ENCODE measurements around the gene DAZAP1.
"Not testable (repeated sequence)": the region's sequence is repeated elsewhere in the genome, so short reads cannot be mapped to it uniquely, and the experiment has no call there.

The DAZAP1 gene

GRCh38 chr19:1411255-1412191 lies 4.1 kb downstream of the DAZAP1 start:
- peak; percentile 37 for DNase-seq (ENCODE audit: low read depth)

- no peak for DNase-seq (ENCODE audit: low read depth)
Observed at GRCh38 chr19:1412323-1412923, 5.0 kb downstream of the DAZAP1 start.

- no peak for DNase-seq (ENCODE audit: low read depth)
Observed at GRCh38 chr19:1412995-1413800, 5.8 kb downstream of the DAZAP1 start.

- no peak for DNase-seq (ENCODE audit: low read depth)
Observed at GRCh38 chr19:1416014-1416841, 8.8 kb downstream of the DAZAP1 start.

GRCh38 chr19:1417145-1417544 lies 9.8 kb downstream of the DAZAP1 start:
- no peak for DNase-seq (ENCODE audit: low read depth)

GRCh38 chr19:1417681-1418495 lies 10.5 kb downstream of the DAZAP1 start:
- DNase-seq (ENCODE audit: low read depth), result no peak

- DNase-seq (ENCODE audit: low read depth), result no peak
Observed at GRCh38 chr19:1418496-1418775, 11.1 kb downstream of the DAZAP1 start.

- DNase-seq (ENCODE audit: low read depth), result no peak
Observed at GRCh38 chr19:1418951-1419738, 11.8 kb downstream of the DAZAP1 start.

GRCh38 chr19:1420085-1420484 lies 12.7 kb downstream of the DAZAP1 start:
- not testable (repeated sequence) for DNase-seq (ENCODE audit: low read depth)

GRCh38 chr19:1420590-1420989 lies 13.2 kb downstream of the DAZAP1 start:
- no peak for DNase-seq (ENCODE audit: low read depth)

- DNase-seq (ENCODE audit: low read depth), result no peak
Observed at GRCh38 chr19:1421218-1421957, 14.0 kb downstream of the DAZAP1 start.

- DNase-seq (ENCODE audit: low read depth), result no peak
Observed at GRCh38 chr19:1421958-1422305, 14.5 kb downstream of the DAZAP1 start.

- DNase-seq (ENCODE audit: low read depth), result no peak
Observed at GRCh38 chr19:1422360-1422759, 15.0 kb downstream of the DAZAP1 start.

- DNase-seq (ENCODE audit: low read depth), result no peak
Observed at GRCh38 chr19:1422943-1423342, 15.6 kb downstream of the DAZAP1 start.

GRCh38 chr19:1423436-1424191 lies 16.2 kb downstream of the DAZAP1 start:
- no peak for DNase-seq (ENCODE audit: low read depth)

GRCh38 chr19:1424192-1424955 lies 17.0 kb downstream of the DAZAP1 start:
- DNase-seq (ENCODE audit: low read depth), result no peak

- no peak for DNase-seq (ENCODE audit: low read depth)
Observed at GRCh38 chr19:1425102-1425837, 17.9 kb downstream of the DAZAP1 start.

All from ELR (cell line).